Measurements from ENCODE around the gene GABRA4. TPM values are rescaled to one million over a fixed set of nuclear protein-coding genes. Genes with fewer than 3 reads are reported as not detected.

GABRA4 gene
- total and polyA plus RNA-seq, 12 donors, result 2.4 to 57.1 (median 25.4) TPM

DNA sequence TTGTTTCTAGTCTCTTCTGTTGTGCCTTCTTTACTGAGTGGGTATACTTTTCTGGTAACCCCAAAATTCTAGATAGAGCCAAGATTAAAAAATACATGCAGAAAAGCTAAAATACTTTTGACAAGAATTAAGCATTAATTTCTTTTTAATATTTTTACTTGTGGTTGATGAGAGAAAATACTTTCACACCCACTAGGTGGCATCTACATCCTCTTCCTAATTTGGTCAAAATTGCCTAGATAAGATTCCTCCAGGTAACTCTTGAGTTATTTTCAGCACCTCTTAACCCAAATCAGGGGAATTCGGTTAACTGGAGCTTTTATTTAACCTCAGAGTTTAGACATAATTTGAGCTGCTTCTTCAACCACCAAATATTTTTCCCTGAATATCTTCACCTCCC, 55.9 kb downstream of the GABRA4 start:
- Histone ChIP-seq H3K4me3 (no peak overlapping the region), H3K27me3 (no peaks in the 10 kb centered on the region), H3K4me1 (peaks cover 0 to 7% (median 0%) of the 10 kb centered on the region in 9 donors), H3K9me3 (no peaks in the 10 kb centered on the region), H3K36me3 (no peaks in the 10 kb centered on the region), H3K27ac (no peak overlapping the region)
- DNase-seq, result no peak
- no peak for ATAC-seq
- TF ChIP-seq, protein P1, sequence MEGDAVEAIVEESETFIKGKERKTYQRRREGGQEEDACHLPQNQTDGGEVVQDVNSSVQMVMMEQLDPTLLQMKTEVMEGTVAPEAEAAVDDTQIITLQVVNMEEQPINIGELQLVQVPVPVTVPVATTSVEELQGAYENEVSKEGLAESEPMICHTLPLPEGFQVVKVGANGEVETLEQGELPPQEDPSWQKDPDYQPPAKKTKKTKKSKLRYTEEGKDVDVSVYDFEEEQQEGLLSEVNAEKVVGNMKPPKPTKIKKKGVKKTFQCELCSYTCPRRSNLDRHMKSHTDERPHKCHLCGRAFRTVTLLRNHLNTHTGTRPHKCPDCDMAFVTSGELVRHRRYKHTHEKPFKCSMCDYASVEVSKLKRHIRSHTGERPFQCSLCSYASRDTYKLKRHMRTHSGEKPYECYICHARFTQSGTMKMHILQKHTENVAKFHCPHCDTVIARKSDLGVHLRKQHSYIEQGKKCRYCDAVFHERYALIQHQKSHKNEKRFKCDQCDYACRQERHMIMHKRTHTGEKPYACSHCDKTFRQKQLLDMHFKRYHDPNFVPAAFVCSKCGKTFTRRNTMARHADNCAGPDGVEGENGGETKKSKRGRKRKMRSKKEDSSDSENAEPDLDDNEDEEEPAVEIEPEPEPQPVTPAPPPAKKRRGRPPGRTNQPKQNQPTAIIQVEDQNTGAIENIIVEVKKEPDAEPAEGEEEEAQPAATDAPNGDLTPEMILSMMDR (IDR thresholded peaks at IDR 0.05), result peak in 1 of 9 donors; percentile 24
- intact Hi-C loops (cut with DNase I), result loop anchor here in 3 of 10 donors (5.0 to 10.0 kb wide), 5 partner anchors 60 to 187 kb away; partner anchors contain the start of gene GABRB1 (in 1 of the 3)
- 7 to 28% methylated on average over 1 of the region's 1 CpG for WGBS, 2 donors

DNA sequence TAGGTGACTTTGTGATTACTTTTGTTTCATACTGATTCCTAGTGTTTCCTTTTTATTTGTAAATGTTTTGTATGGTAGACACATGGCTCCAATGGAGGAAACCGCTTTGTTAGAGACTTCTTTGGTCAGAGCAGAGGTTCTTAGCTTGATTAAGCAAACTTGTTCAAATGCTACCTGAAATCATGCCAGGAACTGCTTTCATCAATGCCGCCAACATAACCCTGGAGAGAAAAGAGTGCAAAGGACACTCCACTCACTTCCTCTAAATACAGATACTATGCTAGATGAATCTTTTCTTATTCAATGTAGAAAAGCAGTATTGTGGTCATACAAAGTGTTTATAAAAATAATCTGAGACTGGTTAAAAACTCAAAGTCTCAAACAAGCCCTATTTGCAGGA, 58.7 kb downstream of the GABRA4 start:
- H3K27me3 ChIP-seq, result no peaks in the 10 kb centered on the region
- TF ChIP-seq, protein P1 (IDR thresholded peaks at IDR 0.05), result no peak
- DNase-seq (no peak), ATAC-seq (no peak)
- no peaks in the 10 kb centered on the region for H3K36me3 ChIP-seq
- peaks cover 0 to 7% (median 0%) of the 10 kb centered on the region in 9 donors for H3K4me1 ChIP-seq
- H3K27ac ChIP-seq, result peak overlapping the region in 1 of 10 donors; percentile 31
- H3K4me3 ChIP-seq, result no peak overlapping the region
- intact Hi-C loops (cut with DNase I), result loop anchor here in 4 of 10 donors (5.0 to 10.0 kb wide), 6 partner anchors 63 to 190 kb away; partner anchors contain the start of gene GABRB1 (in 1 of the 4)
- WGBS, 2 donors, result 50 to 70% methylated on average over 2 of the region's 2 CpGs
- H3K9me3 ChIP-seq, result no peaks in the 10 kb centered on the region

DNA sequence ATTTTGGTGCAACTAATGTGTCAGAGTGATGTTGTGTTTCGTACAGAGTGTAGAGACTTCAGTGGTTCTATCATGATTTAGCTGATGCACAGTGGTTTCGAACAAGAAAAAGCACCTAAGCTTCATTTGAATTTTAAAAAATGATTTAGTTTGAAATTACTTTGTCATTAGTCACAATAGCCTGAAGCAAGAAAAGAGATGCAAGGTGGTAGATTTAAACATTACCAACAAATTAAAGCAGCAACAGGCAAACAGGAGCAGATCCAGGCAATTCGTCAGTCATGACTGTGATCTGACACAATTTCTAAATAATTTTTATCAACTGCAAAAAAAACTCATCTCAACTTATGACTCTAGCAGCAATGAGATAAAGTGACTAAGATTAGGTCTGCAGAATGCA, 59.7 kb downstream of the GABRA4 start:
- ATAC-seq, result no peak
- H3K27me3 ChIP-seq, result no peaks in the 10 kb centered on the region
- WGBS, 2 donors, result 59 to 60% methylated on average over 3 of the region's 3 CpGs
- H3K4me1 ChIP-seq, result peaks cover 0 to 7% (median 0%) of the 10 kb centered on the region in 9 donors
- H3K9me3 ChIP-seq, result no peaks in the 10 kb centered on the region
- no peak overlapping the region for H3K27ac ChIP-seq
- no peak for DNase-seq
- TF ChIP-seq, protein P1 (IDR thresholded peaks at IDR 0.05), result no peak
- no peaks in the 10 kb centered on the region for H3K36me3 ChIP-seq
- intact Hi-C loops (cut with DNase I), result loop anchor here in 5 of 10 donors (2.0 to 10.0 kb wide), 7 partner anchors 65 to 191 kb away; partner anchors contain the start of gene GABRB1 (in 1 of the 5)
- no peak overlapping the region for H3K4me3 ChIP-seq

DNA sequence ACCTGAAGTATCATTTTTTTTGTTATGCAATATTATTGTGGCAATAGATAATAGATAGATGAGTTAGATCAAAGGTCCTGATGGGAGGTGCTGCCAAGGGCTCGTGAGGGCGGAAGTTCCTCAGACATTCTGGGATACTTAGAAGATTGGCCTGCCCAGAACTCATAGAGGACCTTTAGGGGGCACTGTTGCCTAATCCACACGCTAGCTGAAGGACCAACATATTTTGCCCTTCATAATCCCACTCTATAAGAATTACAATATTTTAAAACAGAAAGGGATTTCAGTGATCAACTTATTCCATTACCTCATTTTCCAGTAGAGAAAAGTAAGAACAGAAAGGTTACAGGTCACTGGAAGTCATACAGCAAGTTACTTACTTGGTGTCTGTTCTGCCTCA, 61.4 kb downstream of the GABRA4 start:
- TF ChIP-seq, protein P1 (IDR thresholded peaks at IDR 0.05), result peak; percentile 22 to 70 (median 54)

More for the DNA sequence above, 61.4 kb downstream of the GABRA4 start:
- Histone ChIP-seq H3K4me3 (no peak overlapping the region), H3K27me3 (no peaks in the 10 kb centered on the region), H3K9me3 (no peaks in the 10 kb centered on the region), H3K36me3 (no peaks in the 10 kb centered on the region), H3K4me1 (peaks cover 0 to 12% (median 0%) of the 10 kb centered on the region in 9 donors), H3K27ac (peak overlapping the region in 2 of 10 donors; percentile 10 to 22)
- peak in 1 of 2 donors; percentile 32 for DNase-seq
- intact Hi-C loops (cut with DNase I), result loop anchor here in 5 of 10 donors (1.0 to 10.0 kb wide), 8 partner anchors 67 to 193 kb away; partner anchors contain the start of gene GABRB1 (in 1 of the 5)
- 13 to 24% methylated on average over 3 of the region's 3 CpGs for WGBS, 2 donors
- peak in 6 of 8 donors; percentile 69 to 85 (median 78) for ATAC-seq
